Lung microvascular endothelial cell (primary cell): ENCODE measurements around the gene IQSEC1. TPM values are rescaled to one million over a fixed set of nuclear protein-coding genes. Genes with fewer than 3 reads are reported as not detected.

Source experiments
- DNase-seq, 2 donors: peaks; one replicate each; pipeline versions ENCODE4 v3.0.0 to v3.0.0-alpha.2; 2010; ENCODE audit warnings: low read depth in 2 of 2
- total RNA-seq: library from RNA; depleted of rRNA; stranded (reverse); fragments of >200 nt; gene quantifications from 2 replicates; pipeline ENCODE4 v1.2.1, GENCODE V29; 2014

IQSEC1 gene
- total RNA-seq, 1 donor from 2014 or later, result 63.7 TPM

GRCh38 chr3:13107661-13108060 lies 34.4 kb upstream of the IQSEC1 start:
- DNase-seq, result no peak

DNA sequence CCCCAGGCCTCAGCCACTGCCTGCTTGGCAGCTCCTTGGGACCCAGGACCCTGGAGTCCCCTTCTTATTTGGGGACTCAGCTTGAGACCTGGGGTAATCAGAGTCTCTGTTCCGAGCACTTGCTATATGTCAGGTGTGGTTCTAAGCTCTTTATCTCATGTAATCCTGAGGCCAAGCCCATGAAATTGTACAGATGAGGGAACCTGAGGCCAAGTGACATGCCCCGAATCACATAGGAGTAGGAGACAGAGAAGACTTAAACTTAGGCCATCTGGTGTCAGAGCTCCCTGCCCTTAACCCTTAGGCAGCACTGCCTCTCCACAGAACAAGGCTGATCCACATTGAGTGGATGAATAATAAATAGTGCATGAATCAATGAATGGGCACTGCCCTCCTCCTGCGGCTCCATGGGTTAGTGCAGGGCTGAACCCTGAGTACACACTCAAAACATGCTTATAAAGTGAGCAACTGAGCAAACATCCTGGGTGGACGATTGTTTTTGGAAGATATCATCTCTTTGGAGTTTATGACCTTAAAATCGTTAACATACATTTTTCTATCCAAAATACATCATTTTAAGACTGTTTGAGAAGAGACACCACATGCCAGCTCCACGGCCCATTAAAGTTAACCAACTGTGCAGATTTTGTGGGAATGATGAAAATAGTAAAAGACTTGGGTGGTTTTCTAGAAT lies 33.2 kb upstream of the IQSEC1 start:
- DNase-seq, result no peak

DNA sequence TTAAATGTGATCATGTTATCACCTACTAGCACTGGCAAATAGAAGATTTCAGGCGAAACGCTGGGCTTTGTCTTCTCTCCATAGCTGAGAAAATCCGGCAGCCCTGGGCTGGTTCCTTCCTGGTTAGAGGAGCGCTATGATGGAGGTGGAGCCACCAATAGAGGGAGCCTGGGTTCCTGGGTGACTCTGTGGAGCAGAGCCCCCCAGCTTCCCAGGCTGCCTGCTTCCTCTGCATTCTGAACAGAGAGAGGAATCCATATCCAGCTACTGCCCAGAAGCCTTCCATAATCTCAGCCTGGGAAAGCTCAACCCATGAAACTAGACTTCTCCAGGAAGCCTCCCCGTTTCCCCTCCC lies 32.6 kb upstream of the IQSEC1 start:
- no peak for DNase-seq

DNA sequence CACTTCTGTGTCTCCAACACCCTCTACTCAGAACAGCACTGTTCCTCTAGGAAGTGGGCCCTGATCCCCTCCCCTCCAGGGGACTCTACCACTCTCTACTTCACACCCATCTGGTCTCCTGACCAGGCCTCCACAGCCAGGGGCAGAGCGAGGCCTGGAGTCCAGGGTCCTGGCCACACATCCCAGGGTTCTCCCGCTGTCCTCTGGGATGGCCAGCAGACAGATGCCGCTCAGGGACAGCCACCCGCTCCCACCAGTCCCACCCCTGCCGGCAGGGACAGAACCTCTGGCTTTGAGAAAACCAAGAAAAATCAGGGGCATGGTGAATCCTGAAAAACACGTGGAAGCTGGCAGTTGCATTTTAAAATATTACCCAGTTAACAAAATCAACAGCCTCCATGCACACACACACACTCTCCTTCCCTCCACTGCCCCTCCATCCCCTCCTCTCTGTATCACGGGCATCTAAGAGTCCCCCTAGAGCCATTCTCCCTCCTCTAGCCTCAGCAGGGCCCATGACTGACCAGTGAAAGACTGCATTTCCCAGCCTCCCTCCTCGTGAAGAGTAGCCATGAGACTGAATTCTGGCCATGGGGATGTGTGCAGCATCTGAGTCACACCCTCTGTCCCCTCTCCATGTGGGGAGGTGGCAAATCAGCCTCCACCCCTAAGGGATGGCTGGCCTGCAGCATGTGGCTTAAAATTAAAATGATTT lies 32.1 kb upstream of the IQSEC1 start:
- no peak for DNase-seq

- no peak for DNase-seq
These were observed 31.3 kb upstream of the IQSEC1 start for GRCh38 chr3:13104511-13104910.

- no peak for DNase-seq
These were observed 30.3 kb upstream of the IQSEC1 start for GRCh38 chr3:13103416-13104058.

DNA sequence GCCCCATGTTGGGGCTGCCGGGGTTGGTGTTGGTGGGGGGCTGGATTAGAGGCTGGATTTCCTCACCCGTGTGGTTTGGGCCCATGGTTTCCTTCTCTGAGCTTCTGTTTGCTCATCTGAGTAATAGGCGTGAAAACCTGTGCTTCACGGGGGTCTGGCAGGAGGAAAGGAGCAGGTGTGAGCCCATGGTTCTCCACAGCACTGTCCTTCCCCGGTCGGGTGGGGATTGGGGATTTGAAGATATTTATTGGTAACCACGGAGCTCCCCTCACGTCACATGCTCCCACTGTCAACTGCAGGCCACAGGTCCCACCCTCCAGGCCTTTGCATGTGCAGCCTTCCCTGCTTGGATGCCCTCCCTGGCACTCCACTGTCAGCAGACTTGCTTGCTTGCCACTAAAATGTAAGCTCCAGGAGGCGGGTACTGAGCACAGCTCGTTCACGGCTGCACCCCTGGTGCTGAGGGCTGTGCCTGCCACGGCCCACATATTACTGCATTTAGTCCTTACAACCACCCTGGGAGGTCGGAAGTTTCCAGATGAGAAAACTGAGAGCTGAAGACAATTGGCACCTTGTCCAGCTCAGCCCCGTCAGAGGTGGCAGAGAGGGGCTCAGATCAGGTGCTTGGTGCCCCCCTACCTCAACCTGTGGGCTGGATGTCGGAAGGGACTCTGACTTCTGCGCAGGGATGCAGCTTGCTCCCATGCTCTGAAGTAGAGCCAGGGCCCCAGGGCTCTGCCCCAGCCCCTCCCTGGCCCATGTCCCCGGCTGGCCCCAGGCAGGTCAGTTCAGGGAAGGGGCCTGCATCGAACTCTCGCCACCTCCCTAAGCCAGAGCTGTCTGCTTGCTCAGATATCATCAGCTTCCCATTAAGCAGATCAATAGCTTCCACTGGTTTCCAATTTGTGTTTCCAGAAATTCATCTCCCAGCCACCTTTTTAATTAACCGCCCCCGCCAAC lies 29.4 kb upstream of the IQSEC1 start:
- no peak for DNase-seq

GRCh38 chr3:13099707-13100106 lies 26.5 kb upstream of the IQSEC1 start:
- no peak for DNase-seq

DNA sequence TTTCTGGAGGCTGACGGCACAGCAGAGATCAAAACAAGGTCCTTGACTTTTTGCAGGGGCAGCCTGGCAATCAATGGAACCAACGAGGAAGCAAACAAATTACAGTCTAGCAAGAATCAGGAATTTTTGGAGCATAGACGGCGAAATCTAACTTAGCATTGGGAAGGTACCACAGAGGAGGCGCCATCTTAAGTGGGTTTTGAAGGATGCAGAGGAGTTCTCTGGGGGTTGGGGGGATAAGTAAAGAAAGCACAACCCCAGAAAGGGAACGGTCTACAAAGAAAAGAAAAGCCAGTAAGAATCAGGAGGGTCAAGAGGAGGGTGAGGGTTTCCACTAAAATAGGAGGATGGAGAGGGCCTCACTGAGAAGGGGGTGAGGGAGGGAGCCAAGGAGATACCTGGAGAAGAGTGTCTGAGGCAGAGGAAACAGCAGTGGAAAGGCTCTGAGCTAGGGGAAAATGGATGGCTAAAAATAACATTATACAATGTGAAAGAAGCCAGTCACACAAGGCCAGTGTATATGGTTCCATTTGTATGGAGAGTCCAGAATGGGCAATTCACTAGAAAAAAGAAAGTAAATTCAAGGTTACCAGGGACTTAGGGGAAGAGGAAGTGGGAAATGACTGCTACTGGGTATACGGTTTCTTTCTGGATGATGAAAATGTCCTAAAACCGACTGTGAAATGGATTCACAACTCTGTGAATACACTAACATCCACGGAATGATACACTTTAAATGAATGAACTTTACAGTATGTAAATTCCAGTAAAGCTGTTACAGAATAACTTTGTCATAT lies 25.2 kb upstream of the IQSEC1 start:
- no peak for DNase-seq

GRCh38 chr3:13096356-13096755 lies 23.1 kb upstream of the IQSEC1 start:
- no peak for DNase-seq

GRCh38 chr3:13095408-13095937 lies 22.2 kb upstream of the IQSEC1 start:
- DNase-seq, result no peak

DNA sequence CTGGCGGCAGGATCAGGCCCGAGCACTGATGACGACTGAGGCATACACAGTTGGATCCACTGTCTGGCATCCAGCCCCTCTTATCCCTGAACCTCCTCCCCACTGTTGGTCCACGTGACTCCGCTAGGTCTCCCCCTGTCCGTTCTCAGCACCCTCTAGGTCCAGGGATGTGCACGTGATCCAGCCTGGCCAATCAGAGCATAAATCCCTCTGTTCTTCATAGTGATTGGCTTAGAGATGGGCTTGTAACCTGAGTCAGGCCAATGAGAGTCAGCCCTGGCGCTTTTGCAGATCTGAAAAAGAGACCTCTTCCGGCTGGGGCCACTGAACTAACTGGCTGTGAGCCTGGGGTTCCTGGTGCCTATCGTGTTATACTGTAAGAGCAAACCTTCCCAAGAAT lies 20.5 kb upstream of the IQSEC1 start:
- no peak for DNase-seq

- no peak for DNase-seq
These were observed 19.7 kb upstream of the IQSEC1 start for GRCh38 chr3:13092621-13093617.

GRCh38 chr3:13091898-13092611 lies 18.8 kb upstream of the IQSEC1 start:
- peak; percentile 73 to 88 for DNase-seq

GRCh38 chr3:13088028-13089006 lies 15.1 kb upstream of the IQSEC1 start:
- DNase-seq, result no peak

DNA sequence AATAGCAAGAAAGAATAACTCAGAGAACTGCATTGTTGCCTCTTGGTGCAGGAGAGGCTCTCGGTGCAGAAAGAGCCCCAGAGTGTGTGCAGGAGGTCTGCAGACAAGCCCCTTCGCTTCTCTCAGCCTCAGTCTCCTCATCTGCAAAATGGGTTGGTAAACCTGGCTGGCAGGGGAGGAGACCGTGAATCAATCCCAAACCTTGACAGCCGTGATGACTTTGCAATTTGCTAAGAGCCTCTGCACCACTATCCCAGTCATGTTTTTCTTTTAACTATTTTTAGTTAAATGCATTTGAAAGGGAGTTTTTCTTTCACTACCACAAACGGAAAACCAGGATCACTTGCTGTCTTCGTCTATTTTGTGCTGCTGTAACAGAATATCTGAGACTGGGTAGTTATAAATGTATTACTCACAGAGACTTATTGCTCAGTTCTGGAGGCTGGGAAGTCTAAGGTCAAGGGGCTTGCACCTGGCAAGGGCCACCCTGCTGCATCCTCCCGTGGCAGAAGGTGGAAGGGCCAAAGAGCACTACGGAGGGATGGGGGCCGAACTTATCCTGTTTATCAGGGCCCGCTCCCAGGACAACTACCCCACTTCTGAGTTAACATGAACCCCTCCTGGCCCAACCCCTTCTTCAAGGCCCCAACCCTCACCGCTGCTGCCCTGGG lies 14.2 kb upstream of the IQSEC1 start:
- DNase-seq, result peak in 1 of 2 donors; percentile 17

DNA sequence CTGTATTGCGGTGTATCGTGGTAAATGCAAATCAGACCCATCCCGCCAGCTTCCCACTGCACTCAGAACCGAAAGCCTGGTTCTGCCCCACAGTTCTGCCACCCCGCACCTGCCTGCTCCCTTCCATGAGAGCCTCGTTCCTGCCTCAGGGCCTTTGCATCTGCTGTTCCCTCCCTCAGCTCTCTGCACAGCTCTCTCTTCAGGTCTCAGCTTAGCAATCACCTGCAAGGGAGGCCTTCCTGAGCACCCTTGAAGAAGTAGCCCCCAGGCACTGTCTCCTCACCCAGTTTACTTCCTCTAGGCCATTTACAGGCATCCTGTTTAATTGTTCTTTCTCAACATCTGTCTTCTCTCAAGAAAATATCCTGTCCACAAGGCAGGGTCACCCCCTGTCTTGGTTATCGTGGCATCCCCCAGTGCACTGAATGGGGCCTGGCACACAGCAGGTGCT lies 13.3 kb upstream of the IQSEC1 start:
- DNase-seq, result no peak
